Measurements from ENCODE around the gene TMEM120A. TPM values are rescaled to one million over a fixed set of nuclear protein-coding genes. Genes with fewer than 3 reads are reported as not detected.

TMEM120A gene
- total RNA-seq, 1 donor from 2014 or later: 26.4 TPM

DNA sequence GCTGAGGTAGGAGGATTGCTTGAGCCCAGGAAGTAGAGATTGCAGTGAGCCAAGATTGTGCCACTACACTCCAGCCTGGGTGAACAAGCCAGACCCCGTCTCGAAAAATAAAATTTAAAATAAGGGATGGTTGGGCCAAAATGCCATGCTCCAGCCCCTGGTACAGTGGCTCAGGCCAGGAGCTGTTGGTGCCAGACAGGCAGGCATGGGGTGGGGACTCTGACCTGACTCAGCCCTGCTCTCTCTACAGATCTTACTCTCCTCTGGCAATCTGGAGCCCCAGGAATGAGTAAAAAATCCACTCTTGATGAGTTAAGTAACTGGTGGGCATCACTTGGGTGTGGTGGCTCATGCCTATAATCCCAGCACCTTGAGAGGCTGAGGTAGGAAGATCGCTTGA is 8.4 kb upstream of the TMEM120A start:
- no peak for DNase-seq
- peaks cover 1% of the 10 kb centered on the region for H3K9me3 Mint-ChIP-seq (ENCODE audit: unreplicated experiment)
- H3K36me3 Mint-ChIP-seq (ENCODE audit: unreplicated experiment): peaks cover 10% of the 10 kb centered on the region
- no peaks in the 10 kb centered on the region for H3K27me3 Mint-ChIP-seq (ENCODE audit: unreplicated experiment)
- H3K4me3 Mint-ChIP-seq (ENCODE audit: unreplicated experiment): no peak overlapping the region
- no peaks in the 10 kb centered on the region for H3K4me1 Mint-ChIP-seq (ENCODE audit: low read depth, unreplicated experiment)
- TF ChIP-seq, protein P1, sequence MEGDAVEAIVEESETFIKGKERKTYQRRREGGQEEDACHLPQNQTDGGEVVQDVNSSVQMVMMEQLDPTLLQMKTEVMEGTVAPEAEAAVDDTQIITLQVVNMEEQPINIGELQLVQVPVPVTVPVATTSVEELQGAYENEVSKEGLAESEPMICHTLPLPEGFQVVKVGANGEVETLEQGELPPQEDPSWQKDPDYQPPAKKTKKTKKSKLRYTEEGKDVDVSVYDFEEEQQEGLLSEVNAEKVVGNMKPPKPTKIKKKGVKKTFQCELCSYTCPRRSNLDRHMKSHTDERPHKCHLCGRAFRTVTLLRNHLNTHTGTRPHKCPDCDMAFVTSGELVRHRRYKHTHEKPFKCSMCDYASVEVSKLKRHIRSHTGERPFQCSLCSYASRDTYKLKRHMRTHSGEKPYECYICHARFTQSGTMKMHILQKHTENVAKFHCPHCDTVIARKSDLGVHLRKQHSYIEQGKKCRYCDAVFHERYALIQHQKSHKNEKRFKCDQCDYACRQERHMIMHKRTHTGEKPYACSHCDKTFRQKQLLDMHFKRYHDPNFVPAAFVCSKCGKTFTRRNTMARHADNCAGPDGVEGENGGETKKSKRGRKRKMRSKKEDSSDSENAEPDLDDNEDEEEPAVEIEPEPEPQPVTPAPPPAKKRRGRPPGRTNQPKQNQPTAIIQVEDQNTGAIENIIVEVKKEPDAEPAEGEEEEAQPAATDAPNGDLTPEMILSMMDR (IDR thresholded peaks at IDR 0.05; ENCODE audit: partially characterized antibody, unreplicated experiment): no peak
- no peak overlapping the region for H3K27ac Mint-ChIP-seq (ENCODE audit: unreplicated experiment)

DNA sequence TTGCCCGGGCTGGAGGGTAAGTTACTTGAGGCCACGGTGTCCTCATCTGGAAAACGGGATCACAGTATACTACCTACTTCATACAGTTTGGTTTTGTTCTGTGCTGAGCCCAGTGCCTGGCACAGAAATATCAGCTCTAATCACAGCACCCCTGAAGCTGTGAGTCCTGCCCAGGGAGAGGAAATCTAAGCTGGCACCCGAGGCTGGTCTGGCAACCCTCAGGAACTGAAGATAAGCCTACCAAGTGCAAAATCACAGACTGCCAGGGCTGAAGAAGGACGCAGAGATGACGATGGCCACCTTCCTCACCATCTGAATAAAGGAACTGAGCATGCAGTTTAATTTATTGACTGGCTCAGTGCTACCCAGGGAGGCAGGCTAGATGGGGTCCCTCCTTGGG is 7.7 kb upstream of the TMEM120A start:
- no peak overlapping the region for H3K27ac Mint-ChIP-seq (ENCODE audit: unreplicated experiment)
- H3K27me3 Mint-ChIP-seq (ENCODE audit: unreplicated experiment): no peaks in the 10 kb centered on the region
- H3K36me3 Mint-ChIP-seq (ENCODE audit: unreplicated experiment): peaks cover 10% of the 10 kb centered on the region
- peaks cover 1% of the 10 kb centered on the region for H3K9me3 Mint-ChIP-seq (ENCODE audit: unreplicated experiment)
- H3K4me1 Mint-ChIP-seq (ENCODE audit: low read depth, unreplicated experiment): no peaks in the 10 kb centered on the region
- TF ChIP-seq, protein P1 (IDR thresholded peaks at IDR 0.05; ENCODE audit: partially characterized antibody, unreplicated experiment): no peak
- no peak overlapping the region for H3K4me3 Mint-ChIP-seq (ENCODE audit: unreplicated experiment)
- DNase-seq: no peak

DNA sequence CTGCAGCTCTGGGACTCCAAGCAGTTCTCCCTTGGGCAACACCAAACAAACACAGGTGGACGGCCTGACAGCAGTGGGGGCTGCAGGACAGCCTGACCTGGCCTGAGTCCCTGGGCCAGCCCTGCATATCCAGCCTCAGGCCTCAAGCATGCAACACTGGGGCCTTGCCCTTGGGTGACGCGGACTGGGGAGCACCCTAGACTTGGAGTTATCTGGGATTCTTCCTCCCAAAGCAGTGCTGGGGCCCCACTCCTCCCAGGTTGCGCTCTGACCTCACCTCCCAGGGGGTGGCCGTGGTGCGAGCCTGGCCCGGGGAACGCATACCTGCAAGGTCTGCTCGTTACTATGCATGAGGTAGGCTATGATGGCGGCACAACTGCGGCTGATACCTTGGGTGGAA is 6.2 kb upstream of the TMEM120A start:
- Mint-ChIP-seq H3K36me3 (ENCODE audit: unreplicated experiment) (peaks cover 10% of the 10 kb centered on the region), H3K9me3 (ENCODE audit: unreplicated experiment) (peaks cover 1% of the 10 kb centered on the region)

DNA sequence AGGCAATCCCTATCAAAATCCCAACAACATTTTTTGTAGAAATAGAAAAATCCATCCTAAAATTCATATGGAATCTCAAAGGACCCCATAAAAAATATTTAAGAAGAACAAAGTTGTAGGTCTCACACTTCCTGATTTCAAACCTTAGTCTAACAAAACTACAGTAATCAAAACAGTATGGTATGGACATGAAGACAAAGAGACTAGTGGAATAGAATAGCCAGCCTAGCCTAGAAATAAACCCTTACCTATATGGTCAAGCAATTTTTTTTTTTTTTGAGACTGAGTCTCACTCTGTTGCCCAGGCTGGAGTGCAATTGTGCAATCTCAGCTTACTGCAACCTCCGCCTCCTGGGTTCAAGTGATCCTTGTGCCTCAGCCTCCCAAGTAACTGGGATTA is 3.6 kb upstream of the TMEM120A start:
- H3K4me3 Mint-ChIP-seq (ENCODE audit: unreplicated experiment): no peak overlapping the region
- TF ChIP-seq, protein P1 (IDR thresholded peaks at IDR 0.05; ENCODE audit: partially characterized antibody, unreplicated experiment): no peak
- H3K27ac Mint-ChIP-seq (ENCODE audit: unreplicated experiment): no peak overlapping the region
- H3K36me3 Mint-ChIP-seq (ENCODE audit: unreplicated experiment): peaks cover 5% of the 10 kb centered on the region
- DNase-seq: no peak
- peaks cover 2% of the 10 kb centered on the region for H3K27me3 Mint-ChIP-seq (ENCODE audit: unreplicated experiment)
- H3K4me1 Mint-ChIP-seq (ENCODE audit: low read depth, unreplicated experiment): no peaks in the 10 kb centered on the region
- H3K9me3 Mint-ChIP-seq (ENCODE audit: unreplicated experiment): peaks cover 1% of the 10 kb centered on the region

More for the DNA sequence above, 6.2 kb upstream of the TMEM120A start:
- Mint-ChIP-seq H3K4me3 (ENCODE audit: unreplicated experiment) (no peak overlapping the region), H3K27ac (ENCODE audit: unreplicated experiment) (no peak overlapping the region), H3K27me3 (ENCODE audit: unreplicated experiment) (no peaks in the 10 kb centered on the region), H3K4me1 (ENCODE audit: low read depth, unreplicated experiment) (no peaks in the 10 kb centered on the region)
- no peak for DNase-seq
- TF ChIP-seq, protein P1 (IDR thresholded peaks at IDR 0.05; ENCODE audit: partially characterized antibody, unreplicated experiment): no peak

DNA sequence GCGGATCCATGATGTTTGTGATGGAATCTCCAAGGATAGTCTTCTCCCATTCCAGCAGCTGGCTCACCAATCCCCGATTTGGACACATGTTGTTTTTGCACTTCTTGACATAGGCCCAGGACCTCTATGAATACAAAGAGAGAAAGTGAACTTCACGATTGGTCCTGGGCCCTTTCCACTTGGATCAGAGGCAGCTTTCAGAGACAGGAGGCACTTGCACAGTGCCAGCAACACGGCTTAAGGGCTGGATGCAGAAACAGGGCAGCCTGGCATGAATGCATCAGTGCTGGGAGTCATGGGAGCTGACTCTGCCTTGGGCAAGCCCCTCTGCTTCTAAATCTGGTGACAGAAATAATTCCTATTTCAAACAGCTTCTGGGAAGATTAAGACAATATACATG is 2.1 kb upstream of the TMEM120A start:
- H3K4me3 Mint-ChIP-seq (ENCODE audit: unreplicated experiment): no peak overlapping the region
- no peak for DNase-seq
- no peak overlapping the region for H3K27ac Mint-ChIP-seq (ENCODE audit: unreplicated experiment)
- H3K27me3 Mint-ChIP-seq (ENCODE audit: unreplicated experiment): peaks cover 2% of the 10 kb centered on the region
- H3K36me3 Mint-ChIP-seq (ENCODE audit: unreplicated experiment): peaks cover 5% of the 10 kb centered on the region
- no peaks in the 10 kb centered on the region for H3K4me1 Mint-ChIP-seq (ENCODE audit: low read depth, unreplicated experiment)
- TF ChIP-seq, protein P1 (IDR thresholded peaks at IDR 0.05; ENCODE audit: partially characterized antibody, unreplicated experiment): no peak
- H3K9me3 Mint-ChIP-seq (ENCODE audit: unreplicated experiment): no peaks in the 10 kb centered on the region
